22Rv1 (cell line): Measurements from ENCODE around the gene ADK.

ENCODE experiments used
- CTCF ChIP-seq: fragments of 450-650 bp; IDR thresholded peaks from 2 replicates; pipeline ENCODE4 v1.5.1; 2017; ENCODE audit warnings: mild to moderate bottlenecking
- ZFX ChIP-seq: fragments of 450-650 bp; IDR thresholded peaks from 2 replicates; pipeline ENCODE4 v1.6.1; 2017; ENCODE audit warnings: antibody characterized with exemption, borderline replicate concordance

GRCh38 chr10:74558897-74559296, 407.9 kb downstream of the ADK start:
- TF ChIP-seq CTCF (no peak), ZFX (no peak)
